GM19324 (cell line): Measurements from ENCODE around the gene FRMD3.
A peak's percentile ranks its signal among the peaks of the same experiment; 100 is the strongest.

Source experiments
- ATAC-seq: cut with Tn5 transposase; IDR thresholded peaks from one replicate; pipeline ENCODE4 v1.9.1; 2021; ENCODE audit warnings: mild to moderate bottlenecking, moderate library complexity; ENCODE audit not compliant: unreplicated experiment, low FRiP score

Gene FRMD3

GRCh38 chr9:83476513-83476912 is 61.7 kb downstream of the FRMD3 start:
- no peak for ATAC-seq

DNA sequence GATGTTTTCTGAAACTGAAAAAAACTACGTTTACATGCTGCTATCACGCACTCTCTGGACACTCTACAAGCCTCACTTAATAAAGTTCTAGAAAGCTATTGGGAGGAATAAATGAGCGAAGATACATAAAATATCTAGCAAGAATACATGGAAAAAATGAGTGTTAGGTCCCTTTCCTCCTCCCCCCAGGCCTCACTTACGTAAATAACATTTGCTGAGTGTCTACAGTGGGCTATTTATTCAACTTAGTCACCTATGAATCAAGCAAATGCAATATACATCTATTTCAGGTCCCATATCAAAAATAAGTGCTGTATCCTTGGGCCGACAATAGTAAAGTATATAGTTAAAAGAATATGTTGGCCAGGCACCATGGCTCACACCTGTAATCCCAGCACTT is 62.5 kb downstream of the FRMD3 start:
- no peak for ATAC-seq

DNA sequence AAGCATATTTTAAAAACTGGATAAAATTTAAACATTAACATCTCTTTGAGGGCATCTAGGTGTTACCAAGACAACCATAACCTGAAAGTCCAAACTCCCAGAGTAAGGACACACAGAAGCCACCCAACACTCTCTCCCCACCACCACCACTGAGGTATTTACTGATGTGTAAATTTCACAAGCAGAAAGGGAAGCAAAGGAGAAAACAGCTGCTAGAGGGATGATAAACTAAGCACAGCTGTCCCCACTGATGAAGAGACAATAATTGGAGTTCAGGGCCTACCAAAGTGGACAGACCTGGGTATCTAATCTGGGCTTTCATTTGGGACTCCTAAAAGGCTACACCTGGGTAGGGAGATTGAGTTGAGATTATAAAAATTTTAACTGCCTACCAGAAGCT is 63.6 kb downstream of the FRMD3 start:
- no peak for ATAC-seq

GRCh38 chr9:83473488-83473971 is 64.7 kb downstream of the FRMD3 start:
- ATAC-seq = peak; percentile 68

GRCh38 chr9:83472764-83473163 is 65.4 kb downstream of the FRMD3 start:
- ATAC-seq = no peak

- no peak for ATAC-seq
Observed at GRCh38 chr9:83472221-83472665, 66.0 kb downstream of the FRMD3 start.

DNA sequence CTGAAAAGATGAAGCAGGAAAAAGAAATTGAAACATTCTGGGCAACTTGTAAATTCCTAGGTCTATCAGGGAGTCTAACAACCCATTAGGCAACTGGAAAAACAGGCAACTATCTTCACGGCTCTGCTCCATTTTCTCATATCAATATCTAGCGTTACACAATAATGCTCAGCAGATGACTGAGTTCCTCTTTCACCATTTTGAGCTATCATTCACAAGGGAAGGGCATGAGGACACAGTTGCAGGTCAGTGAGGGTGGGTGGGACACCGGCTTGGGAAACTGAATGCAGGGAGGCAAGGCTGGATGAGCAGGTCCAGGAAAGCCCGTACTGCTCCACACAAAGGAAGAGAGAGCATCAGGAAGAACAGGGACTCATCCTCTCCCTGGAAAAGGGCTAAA is 67.0 kb downstream of the FRMD3 start:
- no peak for ATAC-seq

GRCh38 chr9:83469722-83470121 is 68.5 kb downstream of the FRMD3 start:
- no peak for ATAC-seq

DNA sequence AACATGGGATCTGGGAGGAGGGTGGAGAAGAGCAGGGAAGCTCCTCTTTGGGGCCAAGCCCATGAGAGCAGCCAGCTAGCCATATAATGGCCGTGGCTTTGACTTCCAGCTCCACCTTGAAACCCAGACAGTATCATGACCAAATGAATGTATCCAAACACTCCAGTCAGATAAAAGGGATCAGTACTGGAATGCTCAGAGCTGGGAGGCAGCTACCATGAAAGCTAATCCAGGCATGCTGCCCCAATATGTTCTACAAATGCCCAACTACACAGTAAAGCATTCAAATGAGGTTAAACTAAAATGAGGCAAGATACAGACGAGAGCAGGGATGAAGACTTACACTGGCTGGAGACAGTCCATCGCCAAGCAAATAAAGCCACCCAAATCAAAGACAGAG is 69.4 kb downstream of the FRMD3 start:
- ATAC-seq = no peak

- no peak for ATAC-seq
Observed at GRCh38 chr9:83466877-83467276, 71.3 kb downstream of the FRMD3 start.

DNA sequence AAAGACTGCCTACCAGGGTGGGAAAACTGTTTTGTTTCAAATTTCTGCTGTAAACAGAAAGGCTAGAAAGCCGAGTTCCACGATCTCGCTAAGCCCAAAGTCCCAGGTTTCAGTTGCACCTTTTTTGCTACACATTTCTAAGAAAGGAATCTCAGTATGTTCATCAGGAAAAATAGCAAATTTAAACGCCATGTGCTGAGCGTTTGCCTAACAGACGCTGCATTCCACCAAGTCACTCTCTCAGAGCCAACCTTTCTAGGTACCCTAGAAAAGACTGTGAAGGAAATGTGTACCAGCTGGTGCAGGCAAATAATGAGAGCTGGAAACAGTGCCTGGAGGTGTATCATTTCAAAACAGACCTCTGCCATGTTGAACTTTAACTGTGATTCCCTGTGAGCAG is 71.8 kb downstream of the FRMD3 start:
- ATAC-seq = no peak

DNA sequence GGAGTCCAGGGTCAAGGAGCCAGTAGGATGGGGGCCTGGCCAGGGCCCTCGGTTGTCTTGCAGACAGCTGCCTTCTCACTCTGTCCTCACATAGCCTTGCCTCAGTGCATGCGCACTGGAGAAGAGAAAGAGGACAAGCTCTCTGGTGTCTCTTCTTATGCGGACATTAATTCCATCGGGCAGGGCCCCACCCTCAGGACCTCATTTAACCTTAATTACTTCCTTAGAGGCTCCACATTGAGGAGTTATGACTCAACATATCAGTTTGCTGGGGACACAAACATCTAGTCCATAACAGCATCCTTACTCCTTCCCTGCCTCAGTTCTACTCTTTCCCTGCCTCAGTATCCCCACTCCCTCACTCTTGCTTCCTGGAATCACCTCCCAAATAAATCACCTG is 78.4 kb downstream of the FRMD3 start:
- no peak for ATAC-seq

DNA sequence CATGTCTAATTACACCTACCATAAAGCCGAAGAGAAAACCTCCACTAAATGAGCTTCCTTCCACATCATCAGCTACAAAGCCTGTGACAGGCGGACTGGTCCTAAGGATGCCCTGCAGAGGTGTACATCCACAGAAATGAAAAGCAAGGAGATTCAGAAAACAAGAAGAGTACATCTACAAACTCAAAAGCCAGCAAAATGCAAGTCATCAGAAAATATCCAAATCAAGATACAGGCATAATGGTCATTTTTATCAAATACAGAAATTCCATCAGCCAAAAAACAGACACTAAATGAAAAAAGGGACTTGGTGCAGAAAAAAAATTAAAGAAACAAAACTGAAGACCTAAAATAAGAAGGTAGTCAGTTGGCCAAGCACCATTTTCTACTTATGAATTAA is 79.7 kb downstream of the FRMD3 start:
- ATAC-seq = no peak

DNA sequence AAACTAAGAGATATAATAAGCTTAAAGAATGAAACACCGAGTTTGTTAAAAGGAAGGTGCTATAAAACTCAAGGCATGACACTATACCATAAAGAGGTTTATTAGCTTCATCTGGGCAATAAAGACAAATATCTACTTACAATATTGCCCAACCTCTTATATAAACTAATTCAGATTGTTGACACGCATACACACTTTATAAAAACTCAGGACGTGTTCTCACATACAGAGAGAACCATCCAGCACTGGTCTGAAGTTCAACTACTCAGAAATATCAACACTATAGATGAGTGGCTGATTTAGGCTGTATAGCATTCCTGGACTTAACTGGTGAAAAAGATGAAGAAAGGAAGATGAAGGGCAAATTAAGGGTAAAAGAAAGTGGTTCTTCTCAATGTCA is 81.2 kb downstream of the FRMD3 start:
- ATAC-seq = no peak

GRCh38 chr9:83456226-83456625 is 82.0 kb downstream of the FRMD3 start:
- no peak for ATAC-seq

DNA sequence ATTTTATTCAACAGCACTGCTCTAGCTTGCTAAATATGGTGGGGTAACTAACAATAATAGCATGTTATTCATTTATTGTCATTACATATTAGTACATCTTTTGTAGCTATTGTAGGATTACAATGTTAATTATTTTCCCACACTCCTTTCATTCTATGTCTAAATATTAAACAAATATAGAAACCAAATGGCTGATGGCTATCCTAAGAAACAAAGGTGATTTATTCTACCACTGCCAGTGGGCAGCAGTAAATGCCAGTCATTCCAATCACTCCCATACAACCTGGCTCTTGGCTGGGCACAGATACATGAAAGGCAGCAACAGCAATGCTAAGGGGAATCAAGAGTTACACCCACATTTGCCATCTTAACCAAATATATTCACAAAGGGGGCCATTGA is 84.1 kb downstream of the FRMD3 start:
- no peak for ATAC-seq

- ATAC-seq = no peak
Observed at GRCh38 chr9:83451308-83451707, 86.9 kb downstream of the FRMD3 start.

DNA sequence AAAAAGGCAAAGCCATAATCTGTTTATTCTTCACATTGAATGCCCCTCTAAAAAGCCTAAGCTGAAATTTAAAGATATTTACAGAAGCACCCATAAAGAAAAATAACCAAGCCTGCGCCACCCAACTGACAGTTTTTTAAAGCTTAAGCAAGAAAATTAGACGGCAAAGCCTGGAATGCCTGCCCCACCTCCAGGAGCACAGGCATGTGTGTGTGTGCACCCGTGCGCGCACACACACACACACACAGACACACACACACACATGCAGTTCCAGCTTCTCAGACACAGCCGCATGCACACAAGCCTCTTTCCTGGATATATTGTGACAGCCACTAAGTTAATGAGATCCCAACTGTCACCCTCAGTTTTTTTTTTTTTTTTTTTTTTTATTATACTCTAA is 88.2 kb downstream of the FRMD3 start:
- no peak for ATAC-seq

- ATAC-seq = no peak
Observed at GRCh38 chr9:83449166-83449565, 89.0 kb downstream of the FRMD3 start.

DNA sequence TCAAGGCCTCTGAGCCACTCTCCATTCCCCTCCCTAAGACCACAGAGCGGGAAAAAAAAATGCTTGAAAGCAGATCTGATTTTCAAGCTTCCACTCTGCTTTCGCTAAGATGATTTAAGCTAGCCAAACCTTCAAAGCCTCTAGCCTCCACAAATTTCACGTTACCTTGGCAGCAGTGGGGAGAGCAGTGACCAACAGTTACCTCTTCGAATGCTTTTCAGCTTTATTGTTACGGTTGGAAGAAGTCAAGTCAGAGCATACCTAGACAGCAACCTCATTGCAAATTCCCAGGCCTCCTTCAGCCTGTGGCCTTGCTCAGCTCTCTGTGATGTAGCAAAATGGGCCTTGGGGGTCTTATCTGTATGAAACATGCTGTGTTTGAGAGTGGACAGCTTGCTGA is 89.6 kb downstream of the FRMD3 start:
- ATAC-seq = no peak

GRCh38 chr9:83447351-83447750 is 90.8 kb downstream of the FRMD3 start:
- no peak for ATAC-seq

- no peak for ATAC-seq
Observed at GRCh38 chr9:83445703-83446265, 92.4 kb downstream of the FRMD3 start.

GRCh38 chr9:83444110-83444509 is 94.1 kb downstream of the FRMD3 start:
- no peak for ATAC-seq
